ENCODE measurements around the gene TMED1. TPM values are rescaled to one million over a fixed set of nuclear protein-coding genes. Genes with fewer than 3 reads are reported as not detected.

The TMED1 gene
- total RNA-seq, 6 experiments from 2014 or later: 42.8 to 65.0 (median 48.1) TPM

GRCh38 chr19:10835089-10835753 is 791 bp downstream of the TMED1 start:
- Mint-ChIP-seq H3K9me3 (peaks cover 11% of the 10 kb centered on the region), H3K27me3 (ENCODE audit: insufficient read depth) (peaks cover 9% of the 10 kb centered on the region), H3K27ac (peak overlapping the region; percentile 100), H3K4me3 (peak overlapping the region; percentile 98), H3K36me3 (ENCODE audit: low read depth) (peaks cover 12% of the 10 kb centered on the region), H3K4me1 (ENCODE audit: low read depth) (peaks cover 16% of the 10 kb centered on the region)
- no peak for DNase-seq
- no peak for TF ChIP-seq CTCF (IDR thresholded peaks at IDR 0.05)

- Mint-ChIP-seq H3K27ac (no peak overlapping the region; the same call in 1 of the 2 replicates), H3K27me3 (ENCODE audit: insufficient read depth) (peaks cover 9% of the 10 kb centered on the region), H3K36me3 (ENCODE audit: low read depth) (peaks cover 12% of the 10 kb centered on the region), H3K4me1 (ENCODE audit: low read depth) (peaks cover 16% of the 10 kb centered on the region), H3K9me3 (peaks cover 11% of the 10 kb centered on the region), H3K4me3 (no peak overlapping the region)
- no peak for TF ChIP-seq CTCF (IDR thresholded peaks at IDR 0.05)
- no peak for DNase-seq
These were observed 3.1 kb downstream of the TMED1 start for GRCh38 chr19:10832939-10833296.

GRCh38 chr19:10831987-10832938 is 3.7 kb downstream of the TMED1 start:
- Mint-ChIP-seq H3K36me3 (ENCODE audit: low read depth) (peaks cover 12% of the 10 kb centered on the region), H3K9me3 (peaks cover 11% of the 10 kb centered on the region), H3K27ac (no peak overlapping the region), H3K27me3 (ENCODE audit: insufficient read depth) (peaks cover 9% of the 10 kb centered on the region), H3K4me3 (no peak overlapping the region), H3K4me1 (ENCODE audit: low read depth) (peaks cover 16% of the 10 kb centered on the region)
- no peak for TF ChIP-seq CTCF (IDR thresholded peaks at IDR 0.05)
- no peak for DNase-seq

- no peak for DNase-seq
- no peak overlapping the region for H3K27ac Mint-ChIP-seq
- no peak overlapping the region for H3K4me3 Mint-ChIP-seq
- peaks cover 11% of the 10 kb centered on the region for H3K36me3 Mint-ChIP-seq (ENCODE audit: low read depth)
- TF ChIP-seq CTCF (IDR thresholded peaks at IDR 0.05): no peak
- peaks cover 4% of the 10 kb centered on the region for H3K27me3 Mint-ChIP-seq (ENCODE audit: insufficient read depth)
- H3K9me3 Mint-ChIP-seq: peaks cover 5% of the 10 kb centered on the region
- peaks cover 6% of the 10 kb centered on the region for H3K4me1 Mint-ChIP-seq (ENCODE audit: low read depth)
These were observed 4.9 kb downstream of the TMED1 start for GRCh38 chr19:10830931-10831779.

- Mint-ChIP-seq H3K4me1 (ENCODE audit: low read depth) (0 out of 2 replicates have a peak, but pooled peaks cover 2% of the 10 kb centered on the region), H3K27ac (no peak overlapping the region), H3K9me3 (peaks cover under 1% of the 10 kb centered on the region; the same call in 1 of the 2 replicates), H3K36me3 (ENCODE audit: low read depth) (peaks cover 7% of the 10 kb centered on the region), H3K4me3 (no peak overlapping the region), H3K27me3 (ENCODE audit: insufficient read depth) (peaks cover 1% of the 10 kb centered on the region)
- no peak for DNase-seq
- no peak for TF ChIP-seq CTCF (IDR thresholded peaks at IDR 0.05)
These were observed 5.6 kb downstream of the TMED1 start for GRCh38 chr19:10830370-10830769.
